Ovary (tissue), 9 donors: ENCODE results near the gene CDC23. TPM values are rescaled to one million over a fixed set of nuclear protein-coding genes. Genes with fewer than 3 reads are reported as not detected.

ENCODE experiments used
- DNase-seq, 5 donors: peaks; one replicate each; pipeline ENCODE4 v3.0.0-alpha.2; 2019 to 2020
- H3K27ac ChIP-seq, 2 donors: fragments of 200-600 bp; one replicate each; pipeline versions ENCODE4 v1.5.1 to v1.8.0; 2019 to 2022
- H3K27me3 ChIP-seq: fragments of 200-600 bp; one replicate; pipeline ENCODE4 v1.8.0; 2022
- H3K36me3 ChIP-seq: fragments of 200-600 bp; sonication (generic); one replicate; pipeline ENCODE4 v1.5.1; 2019
- H3K4me1 ChIP-seq: one replicate; pipeline ENCODE4 v1.8.1; 2013; ENCODE audit warnings: mild to moderate bottlenecking, moderate library complexity; ENCODE audit not compliant: insufficient read depth
- H3K4me3 ChIP-seq: fragments of 200-600 bp; sonication (generic); one replicate; pipeline ENCODE4 v1.5.1; 2017
- H3K9me3 ChIP-seq, 2 donors: fragments of 200-600 bp in 1 of 2; sonication (generic) in 1 of 2; one replicate each; pipeline versions ENCODE4 v1.5.1 to v1.8.1; 2013 to 2019; ENCODE audit warnings: mild to moderate bottlenecking in 1 of 2, moderate library complexity in 1 of 2
- EP300 ChIP-seq: sonication (generic); formaldehyde crosslinking; IDR thresholded peaks from one replicate; pipeline ENCODE4 v1.6.1; 2017; ENCODE audit warnings: antibody characterized with exemption
- POLR2A ChIP-seq: fragments of 450-650 bp; IDR thresholded peaks from one replicate; pipeline ENCODE4 v1.6.1; 2017; ENCODE audit warnings: antibody characterized with exemption, mild to moderate bottlenecking, moderate library complexity
- WGBS, 3 donors: extraction: QIAGEN DNeasy Blood & Tissue Kit in 1 of 3; methylation state at CpG; one replicate each; pipeline versions ENCODE4 v1.1.5 to v1.1.7; 2013 to 2017; 5-methylcytosine and 5-hydroxymethylcytosine counted together
- intact Hi-C, 4 donors: fragments of 100-400 bp; cut with DNase I; formaldehyde crosslinking; loops; one replicate each; pipeline versions ENCODE4 v1.11.0 to v1.15.1; 2022 to 2023
- polyA plus RNA-seq, 2 donors: library from polyadenylated mRNA; stranded (reverse); fragments of 200-250 nt in 1 of 2; fragments of 350-450 nt in 1 of 2; fragmentation: Illumina TruSeq in 1 of 2; extraction: RNeasy Lipid Tissue Mini Kit (QIAGEN cat#74804) in 1 of 2; gene quantifications; one replicate each; pipeline ENCODE4 v1.2.3, GENCODE V29; 2013 to 2014
- total RNA-seq, 7 donors: library from RNA; depleted of rRNA in 2 of 7; stranded (reverse); fragments of >200 nt in 2 of 7; fragmentation: NEBNext Ultra II Directional in 3 of 7; extraction: Animal tissue kit (Norgen Biotek cat#: 25700) in 3 of 7; gene quantifications; one replicate each; pipeline versions ENCODE4 v1.1.0 to v1.2.4, GENCODE V29; 2016 to 2023
- TF ChIP-seq, protein P1 (sequence below), 3 donors: fragments of 450-650 bp in 2 of 3; fragments of 200-600 bp in 1 of 3; IDR thresholded peaks; one replicate each; pipeline versions ENCODE4 v1.5.1 to v1.8.0; 2016 to 2022; ENCODE audit warnings: antibody characterized with exemption in 3 of 3, mild to moderate bottlenecking in 1 of 3
- donor health status: DM: no; HTN: no; CAD: no; lungs with moderate emphysema.
- donor health status: DM: no; HTN: no; CAD: no.
- donor health status: Bipolar disorder and iron deficiency.
- donor health status: DM: yes; HTN: yes; CAD: no.
- donor health status: DM: no; HTN: no; CAD: no.
- donor health status: DM: yes; HTN: yes; CAD: no.

The CDC23 gene
- total and polyA plus RNA-seq, 9 donors = 10.6 to 28.8 (median 21.6) TPM

- Histone ChIP-seq H3K4me3 (no peak overlapping the region), H3K9me3 (no peaks in the 10 kb centered on the region), H3K27me3 (no peaks in the 10 kb centered on the region), H3K27ac (no peak overlapping the region), H3K4me1 (no peaks in the 10 kb centered on the region), H3K36me3 (no peaks in the 10 kb centered on the region)
- intact Hi-C loops = no loop called here
- DNase-seq = no peak
- 83 to 90% (median 86%) methylated on average over 2 of the region's 2 CpGs for WGBS, 3 donors
- TF ChIP-seq POLR2A (no peak), EP300 (no peak)
- TF ChIP-seq, protein P1, sequence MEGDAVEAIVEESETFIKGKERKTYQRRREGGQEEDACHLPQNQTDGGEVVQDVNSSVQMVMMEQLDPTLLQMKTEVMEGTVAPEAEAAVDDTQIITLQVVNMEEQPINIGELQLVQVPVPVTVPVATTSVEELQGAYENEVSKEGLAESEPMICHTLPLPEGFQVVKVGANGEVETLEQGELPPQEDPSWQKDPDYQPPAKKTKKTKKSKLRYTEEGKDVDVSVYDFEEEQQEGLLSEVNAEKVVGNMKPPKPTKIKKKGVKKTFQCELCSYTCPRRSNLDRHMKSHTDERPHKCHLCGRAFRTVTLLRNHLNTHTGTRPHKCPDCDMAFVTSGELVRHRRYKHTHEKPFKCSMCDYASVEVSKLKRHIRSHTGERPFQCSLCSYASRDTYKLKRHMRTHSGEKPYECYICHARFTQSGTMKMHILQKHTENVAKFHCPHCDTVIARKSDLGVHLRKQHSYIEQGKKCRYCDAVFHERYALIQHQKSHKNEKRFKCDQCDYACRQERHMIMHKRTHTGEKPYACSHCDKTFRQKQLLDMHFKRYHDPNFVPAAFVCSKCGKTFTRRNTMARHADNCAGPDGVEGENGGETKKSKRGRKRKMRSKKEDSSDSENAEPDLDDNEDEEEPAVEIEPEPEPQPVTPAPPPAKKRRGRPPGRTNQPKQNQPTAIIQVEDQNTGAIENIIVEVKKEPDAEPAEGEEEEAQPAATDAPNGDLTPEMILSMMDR (IDR thresholded peaks at IDR 0.05) = no peak
Measured at GRCh38 chr5:138186002-138186447, 27.1 kb downstream of the CDC23 start.

DNA sequence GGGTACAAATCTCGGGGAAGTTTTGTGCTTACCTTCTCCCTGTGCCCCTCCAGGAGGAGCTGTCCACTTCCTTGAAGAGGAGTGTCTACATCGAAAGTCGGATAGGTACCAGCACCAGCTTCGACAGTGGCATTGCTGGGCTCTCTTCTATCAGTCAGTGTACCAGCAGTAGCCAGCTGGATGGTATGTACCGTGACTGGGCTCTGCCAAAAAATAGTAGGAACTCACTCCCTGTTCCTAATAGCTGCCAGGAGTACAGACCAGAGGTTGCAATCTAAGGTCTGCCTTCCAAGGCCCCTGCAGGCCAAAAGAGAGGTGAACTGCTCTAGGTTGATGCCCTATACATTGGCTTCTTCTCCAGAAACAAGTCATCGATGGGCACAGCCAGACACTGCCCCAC lies 30.3 kb downstream of the CDC23 start:
- intact Hi-C loops = no loop called here
- TF ChIP-seq, protein P1 (IDR thresholded peaks at IDR 0.05) = no peak
- TF ChIP-seq POLR2A (no peak), EP300 (no peak)

DNA sequence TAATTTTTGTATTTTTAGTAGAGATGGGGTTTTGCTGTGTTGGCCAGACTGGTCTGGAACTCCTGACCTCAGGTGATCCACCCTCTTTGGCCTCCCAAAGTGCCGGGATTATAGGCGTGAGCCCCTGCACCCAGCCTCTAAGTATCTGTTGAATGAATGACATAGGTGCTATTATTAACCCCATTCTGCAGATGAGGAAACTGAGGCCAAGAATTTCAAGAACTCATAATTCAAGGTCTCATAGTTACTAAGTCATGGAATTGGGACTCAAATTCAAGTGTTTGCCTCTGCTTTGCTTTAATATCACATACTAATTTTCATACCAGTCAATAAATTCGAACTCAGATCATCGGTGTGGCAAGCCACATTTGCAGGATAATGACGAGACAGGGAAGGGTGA lies 32.3 kb downstream of the CDC23 start:
- H3K9me3 ChIP-seq = no peaks in the 10 kb centered on the region
- no peaks in the 10 kb centered on the region for H3K36me3 ChIP-seq
- no peak overlapping the region for H3K4me3 ChIP-seq
- no peak overlapping the region for H3K27ac ChIP-seq
- peaks cover 5% of the 10 kb centered on the region for H3K4me1 ChIP-seq
- TF ChIP-seq EP300 (no peak), POLR2A (no peak)
- TF ChIP-seq, protein P1 (IDR thresholded peaks at IDR 0.05) = no peak
- no peak for DNase-seq
- no peaks in the 10 kb centered on the region for H3K27me3 ChIP-seq
- intact Hi-C loops = no loop called here
- 88 to 94% (median 90%) methylated on average over 5 of the region's 5 CpGs for WGBS, 3 donors

More for the DNA sequence above, 30.3 kb downstream of the CDC23 start:
- peaks cover 4% of the 10 kb centered on the region for H3K4me1 ChIP-seq
- no peak for DNase-seq
- H3K4me3 ChIP-seq = no peak overlapping the region
- 86 to 96% (median 87%) methylated on average over 6 of the region's 6 CpGs for WGBS, 3 donors
- H3K27me3 ChIP-seq = no peaks in the 10 kb centered on the region
- H3K9me3 ChIP-seq = no peaks in the 10 kb centered on the region
- no peak overlapping the region for H3K27ac ChIP-seq
- H3K36me3 ChIP-seq = no peaks in the 10 kb centered on the region

DNA sequence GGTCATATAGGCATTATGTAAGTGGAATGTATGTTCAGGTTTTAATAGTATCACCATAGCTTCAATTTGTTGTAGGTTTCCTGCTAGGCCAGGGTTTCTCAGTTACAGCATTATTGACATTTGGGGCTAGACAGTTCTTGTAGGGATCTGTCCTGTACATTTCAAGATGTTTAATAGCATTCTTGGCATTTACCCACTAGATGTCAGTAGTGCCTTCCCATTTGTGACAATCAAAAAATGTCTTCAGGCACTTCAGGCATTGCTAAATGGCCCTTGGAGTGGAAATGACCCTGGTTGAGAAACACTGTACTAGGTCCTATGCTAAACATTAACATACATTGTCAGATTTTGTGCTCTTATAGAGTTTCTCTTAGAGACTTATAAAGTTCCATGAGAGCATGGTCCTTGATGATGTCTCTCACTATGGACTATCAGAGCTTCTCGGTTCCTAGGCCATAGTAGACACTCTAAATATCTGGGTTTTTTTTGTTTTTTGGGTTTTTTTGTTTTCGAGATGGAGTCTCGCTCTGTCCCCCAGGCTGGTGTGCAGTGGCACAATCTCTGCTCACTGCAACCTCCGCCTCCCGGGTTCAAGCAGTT lies 32.8 kb downstream of the CDC23 start:
- H3K4me3 ChIP-seq = no peak overlapping the region
- peaks cover 5% of the 10 kb centered on the region for H3K4me1 ChIP-seq
- no peak overlapping the region for H3K27ac ChIP-seq
- WGBS, 3 donors = 73 to 74% (median 73%) methylated on average over 5 of the region's 5 CpGs
- intact Hi-C loops = no loop called here
- DNase-seq = no peak
- no peaks in the 10 kb centered on the region for H3K27me3 ChIP-seq
- no peaks in the 10 kb centered on the region for H3K36me3 ChIP-seq
- no peaks in the 10 kb centered on the region for H3K9me3 ChIP-seq
- TF ChIP-seq POLR2A (no peak), EP300 (no peak)
- TF ChIP-seq, protein P1 (IDR thresholded peaks at IDR 0.05) = no peak
